Spleen (tissue), 7 donors: ENCODE measurements around the gene TMEM223.

Source experiments
- CTCF ChIP-seq, 11 experiments: fragments of 200-600 bp in 7 of 11; fragments of 450-650 bp in 4 of 11; sonication (generic) in 4 of 11; IDR thresholded peaks in 8 of 11; conservative IDR thresholded peaks in 3 of 11; 1 replicate in 7 of 11; 2 replicates in 4 of 11; pipeline versions ENCODE4 v1.4.0 to v1.8.0; 2016 to 2021; ENCODE audit warnings: antibody characterized with exemption in 11 of 11, inconsistent platforms in 4 of 11, mild to moderate bottlenecking in 1 of 11
- POLR2A ChIP-seq, 3 donors: fragments of 450-650 bp; IDR thresholded peaks; one replicate each; pipeline ENCODE4 v1.5.1; 2017; ENCODE audit warnings: antibody characterized with exemption in 3 of 3, mild to moderate bottlenecking in 1 of 3
- donor health status: DM: no; HTN: no; CAD: no; lungs with moderate emphysema.
- donor health status: DM: no; HTN: no; CAD: no.
- donor health status: DM: no; HTN: no; CAD: no.

DNA sequence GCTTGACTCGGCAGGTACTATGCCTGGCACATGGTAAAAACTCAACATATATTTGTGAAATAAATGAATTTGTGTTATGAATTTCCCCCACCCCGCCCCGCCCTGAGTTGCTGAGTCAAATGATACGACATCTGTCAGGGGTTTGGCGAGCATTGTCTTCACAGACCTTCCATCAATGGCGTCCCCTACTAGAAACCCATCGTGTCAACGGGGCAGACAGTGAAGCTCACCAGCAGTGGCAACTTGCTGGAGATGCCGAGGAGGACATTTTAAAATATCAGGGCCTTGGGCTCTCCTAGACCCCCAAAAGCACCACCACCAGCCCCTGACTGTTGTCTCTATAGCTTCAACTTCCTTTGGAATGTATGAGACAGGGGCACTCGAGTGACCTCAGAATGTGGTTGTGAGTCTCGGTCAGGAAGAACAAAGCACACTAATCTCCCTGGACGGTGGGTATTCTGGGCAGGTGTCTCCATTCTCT lies 14.2 kb upstream of the TMEM223 start:
- TF ChIP-seq CTCF (IDR thresholded peaks at IDR 0.05 in 8 of 11, conservative IDR thresholded peaks at IDR 0.05 in 3 of 11) (no peak), POLR2A (IDR thresholded peaks at IDR 0.05) (no peak)
